Adrenal gland (tissue), 12 donors: Measurements from ENCODE around the gene TPT1. TPM values are rescaled to one million over a fixed set of nuclear protein-coding genes. Genes with fewer than 3 reads are reported as not detected.

ENCODE experiments used
- DNase-seq, 7 donors: peaks; one replicate each; pipeline ENCODE4 v3.0.0-alpha.2; 2019 to 2020
- H3K27ac ChIP-seq, 5 donors: fragments of 200-600 bp; sonication (generic) in 4 of 5; 1 replicate in 3 of 5; 2 replicates in 2 of 5; pipeline versions ENCODE4 v1.5.1 to v1.8.0; 2016 to 2020; ENCODE audit warnings: mild to moderate bottlenecking in 1 of 5
- H3K27me3 ChIP-seq: fragments of 200-600 bp; 2 replicates; pipeline ENCODE4 v1.8.0; 2021
- H3K36me3 ChIP-seq, 2 donors: fragments of 200-600 bp; replicated peaks in 1 of 2; 1 replicate in 1 of 2; 2 replicates in 1 of 2; pipeline versions ENCODE4 v1.5.1 to v1.8.0; 2018 to 2022
- H3K4me1 ChIP-seq, 2 donors: fragments of 200-600 bp; replicated peaks in 1 of 2; 1 replicate in 1 of 2; 2 replicates in 1 of 2; pipeline versions ENCODE4 v1.5.1 to v1.8.0; 2018 to 2021
- H3K4me3 ChIP-seq, 4 donors: fragments of 200-600 bp; sonication (generic) in 3 of 4; one replicate each; pipeline ENCODE4 v1.5.1; 2016 to 2018
- H3K9me3 ChIP-seq, 3 donors: fragments of 200-600 bp; sonication (generic) in 1 of 3; replicated peaks in 1 of 3; 1 replicate in 2 of 3; 2 replicates in 1 of 3; pipeline versions ENCODE4 v1.5.1 to v1.8.0; 2016 to 2021
- POLR2A ChIP-seq, 2 donors: fragments of 450-650 bp; IDR thresholded peaks; one replicate each; pipeline ENCODE4 v1.6.1; 2017; ENCODE audit warnings: antibody characterized with exemption in 2 of 2, mild to moderate bottlenecking in 2 of 2, moderate library complexity in 1 of 2
- WGBS, 4 donors: extraction: QIAGEN DNeasy Blood & Tissue Kit in 2 of 4; methylation state at CpG; one replicate each; pipeline versions ENCODE4 v1.1.5 to v1.1.7; 2013 to 2017; 5-methylcytosine and 5-hydroxymethylcytosine counted together
- intact Hi-C, 2 donors: fragments of 100-400 bp; cut with DNase I; formaldehyde crosslinking; loops; one replicate each; pipeline versions ENCODE4 v1.14.1 to v1.15.0; 2022 to 2023
- polyA plus RNA-seq, 3 donors: library from polyadenylated mRNA; stranded (reverse); fragments of 200-250 nt in 2 of 3; fragments of 350-450 nt in 1 of 3; fragmentation: Illumina TruSeq in 1 of 3; extraction: RNeasy Lipid Tissue Mini Kit (QIAGEN cat#74804) in 1 of 3; gene quantifications; one replicate each; pipeline ENCODE4 v1.2.3, GENCODE V29; 2013 to 2014
- total RNA-seq, 9 donors: library from RNA; depleted of rRNA in 4 of 9; stranded (reverse); fragments of >200 nt in 4 of 9; fragments of 120-200 nt in 1 of 9; fragmentation: NEBNext Ultra II Directional in 1 of 9; extraction: Animal tissue kit (Norgen Biotek cat#: 25700) in 1 of 9; gene quantifications; one replicate each; pipeline versions ENCODE4 v1.1.0 to v1.2.4, GENCODE V29; 2013 to 2023
- TF ChIP-seq, protein P1 (sequence below), 6 experiments: fragments of 450-650 bp in 4 of 6; fragments of 200-600 bp in 2 of 6; sonication (generic) in 1 of 6; IDR thresholded peaks; 1 replicate in 5 of 6; 2 replicates in 1 of 6; pipeline versions ENCODE4 v1.5.1 to v1.8.0; 2016 to 2021; ENCODE audit warnings: antibody characterized with exemption in 6 of 6, mild to moderate bottlenecking in 2 of 6, moderate library complexity in 1 of 6
- donor health status: healthy with polysubstance abuse.
- donor health status: Bipolar disorder and iron deficiency.
- donor health status: DM: yes; HTN: yes; CAD: no.
- donor health status: DM: no; HTN: no; CAD: no.
- donor health status: DM: no; HTN: no; CAD: no.
- donor health status: DM: yes; HTN: yes; CAD: no.

TPT1 gene
- total and polyA plus RNA-seq, 12 donors = 1,778 to 8,150 (median 4,385) TPM

DNA sequence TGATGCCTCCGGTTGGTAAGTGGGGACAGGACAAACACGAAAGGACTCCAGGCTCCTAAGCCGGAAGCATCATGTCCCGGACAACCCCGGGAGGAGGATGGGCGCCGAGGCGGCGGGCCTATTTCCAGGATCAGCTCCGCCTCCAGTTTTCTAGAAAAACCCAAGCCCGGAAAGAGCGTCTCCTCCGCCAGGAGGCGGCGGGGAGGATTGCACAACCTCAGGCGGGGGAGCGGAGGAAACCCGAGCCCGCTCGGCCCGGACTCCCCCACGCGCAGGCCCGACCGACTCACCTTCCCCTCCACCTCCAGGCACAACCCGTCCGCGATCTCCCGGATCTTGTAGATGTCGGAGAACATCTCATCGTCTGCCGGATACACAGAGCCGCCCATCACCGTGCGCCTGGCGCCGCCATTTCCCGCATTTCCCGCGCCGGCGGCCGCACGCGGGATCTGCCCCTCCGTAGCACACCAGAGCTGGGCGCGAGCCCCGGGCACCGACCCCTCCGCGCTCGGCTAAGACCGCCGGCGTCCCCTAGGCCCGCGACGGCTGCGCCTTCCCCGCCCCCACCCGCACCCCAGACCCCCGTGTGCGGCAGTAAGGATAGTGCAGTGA is 455 bp downstream of the TPT1 start:
- Histone ChIP-seq H3K27ac (peak overlapping the region; percentile 97 to 100 (median 100)), H3K36me3 (peaks cover 0 to 54% of the 10 kb centered on the region in 2 donors), H3K9me3 (no peaks in the 10 kb centered on the region), H3K4me1 (peaks cover 28 to 49% of the 10 kb centered on the region in 2 donors), H3K27me3 (no peaks in the 10 kb centered on the region), H3K4me3 (peak overlapping the region in 3 of 4 donors; percentile 65 to 94 (median 92))
- TF ChIP-seq POLR2A (IDR thresholded peaks at IDR 0.05) = peak; percentile 18 to 29
- TF ChIP-seq, protein P1, sequence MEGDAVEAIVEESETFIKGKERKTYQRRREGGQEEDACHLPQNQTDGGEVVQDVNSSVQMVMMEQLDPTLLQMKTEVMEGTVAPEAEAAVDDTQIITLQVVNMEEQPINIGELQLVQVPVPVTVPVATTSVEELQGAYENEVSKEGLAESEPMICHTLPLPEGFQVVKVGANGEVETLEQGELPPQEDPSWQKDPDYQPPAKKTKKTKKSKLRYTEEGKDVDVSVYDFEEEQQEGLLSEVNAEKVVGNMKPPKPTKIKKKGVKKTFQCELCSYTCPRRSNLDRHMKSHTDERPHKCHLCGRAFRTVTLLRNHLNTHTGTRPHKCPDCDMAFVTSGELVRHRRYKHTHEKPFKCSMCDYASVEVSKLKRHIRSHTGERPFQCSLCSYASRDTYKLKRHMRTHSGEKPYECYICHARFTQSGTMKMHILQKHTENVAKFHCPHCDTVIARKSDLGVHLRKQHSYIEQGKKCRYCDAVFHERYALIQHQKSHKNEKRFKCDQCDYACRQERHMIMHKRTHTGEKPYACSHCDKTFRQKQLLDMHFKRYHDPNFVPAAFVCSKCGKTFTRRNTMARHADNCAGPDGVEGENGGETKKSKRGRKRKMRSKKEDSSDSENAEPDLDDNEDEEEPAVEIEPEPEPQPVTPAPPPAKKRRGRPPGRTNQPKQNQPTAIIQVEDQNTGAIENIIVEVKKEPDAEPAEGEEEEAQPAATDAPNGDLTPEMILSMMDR (IDR thresholded peaks at IDR 0.05) = peak; percentile 28 to 81 (median 68)
- intact Hi-C loops = no loop called here
- WGBS, 4 donors = 0 to 1% (median 0%) methylated on average over 5 to 64 of the region's 64 CpGs
- DNase-seq = peak; percentile 94 to 97 (median 95)

- intact Hi-C loops = no loop called here
- no peak for DNase-seq
- Histone ChIP-seq H3K9me3 (no peaks in the 10 kb centered on the region), H3K36me3 (peaks cover 0 to 61% of the 10 kb centered on the region in 2 donors), H3K4me3 (peak overlapping the region in 3 of 4 donors; percentile 42 to 92 (median 65)), H3K27ac (peak overlapping the region; percentile 97 to 100 (median 100)), H3K4me1 (peaks cover 28 to 55% of the 10 kb centered on the region in 2 donors), H3K27me3 (no peaks in the 10 kb centered on the region)
- WGBS, 4 donors = 6 to 7% (median 7%) methylated on average over 11 of the region's 11 CpGs
- TF ChIP-seq POLR2A (IDR thresholded peaks at IDR 0.05) = no peak
These were observed 1.1 kb downstream of the TPT1 start for GRCh38 chr13:45339867-45340266.

- H3K27ac ChIP-seq = peak overlapping the region in 2 of 5 donors; percentile 100
- intact Hi-C loops = no loop called here
- TF ChIP-seq POLR2A (IDR thresholded peaks at IDR 0.05) = no peak
- TF ChIP-seq, protein P1 (IDR thresholded peaks at IDR 0.05) = no peak
- no peak for DNase-seq
- no peaks in the 10 kb centered on the region for H3K27me3 ChIP-seq
- H3K9me3 ChIP-seq = no peaks in the 10 kb centered on the region
- peaks cover 0 to 57% of the 10 kb centered on the region in 2 donors for H3K36me3 ChIP-seq
- peaks cover 28 to 60% of the 10 kb centered on the region in 2 donors for H3K4me1 ChIP-seq
- peak overlapping the region in 2 of 4 donors; percentile 65 to 92 for H3K4me3 ChIP-seq
These were observed 1.6 kb downstream of the TPT1 start for GRCh38 chr13:45339399-45339798.

DNA sequence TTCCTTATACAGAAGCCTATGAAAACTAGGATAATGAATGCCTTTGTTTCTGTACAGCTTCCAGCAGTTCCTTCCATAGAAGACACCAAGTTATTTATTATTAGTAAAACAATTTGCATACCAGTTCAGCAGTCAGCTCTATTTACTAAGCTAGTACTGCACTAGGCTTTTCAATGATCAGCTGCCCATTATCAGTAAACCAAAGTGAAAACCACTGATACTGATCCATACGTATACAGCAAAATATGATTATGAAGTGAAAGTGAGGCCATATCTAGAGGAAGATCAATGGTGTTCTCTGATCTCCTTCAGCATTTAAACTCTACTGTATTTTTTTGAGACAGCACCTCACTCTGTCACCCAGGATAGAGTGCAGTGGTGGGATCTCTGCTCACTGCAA is 3.2 kb downstream of the TPT1 start:
- DNase-seq = no peak
- Histone ChIP-seq H3K27ac (peak overlapping the region in 1 of 5 donors; percentile 4), H3K27me3 (no peaks in the 10 kb centered on the region), H3K36me3 (peaks cover 0 to 55% of the 10 kb centered on the region in 2 donors), H3K4me3 (no peak overlapping the region), H3K4me1 (peaks cover 28 to 71% of the 10 kb centered on the region in 2 donors), H3K9me3 (no peaks in the 10 kb centered on the region)
- intact Hi-C loops = no loop called here
- TF ChIP-seq, protein P1 (IDR thresholded peaks at IDR 0.05) = no peak
- 45 to 83% (median 60%) methylated on average over 1 of the region's 1 CpG for WGBS, 4 donors

DNA sequence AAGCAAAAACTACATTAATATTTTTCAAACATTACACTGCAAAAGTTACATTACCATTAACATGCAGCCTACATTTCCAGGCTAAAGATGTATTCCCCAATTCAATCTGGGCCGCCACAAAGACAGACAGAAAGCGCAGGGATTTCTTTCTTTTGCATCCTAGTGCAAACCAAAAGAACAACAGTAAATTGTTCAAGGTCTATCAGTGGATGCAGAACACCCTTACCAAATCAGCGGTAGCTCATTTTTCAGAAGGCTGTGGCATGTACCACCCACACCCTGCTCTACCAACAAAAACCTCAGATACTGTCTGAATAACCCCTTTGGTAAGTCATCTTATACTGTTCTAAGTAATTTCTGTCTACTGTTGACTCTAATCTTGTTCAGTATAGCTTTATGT is 3.6 kb downstream of the TPT1 start:
- Histone ChIP-seq H3K27ac (no peak overlapping the region), H3K9me3 (no peaks in the 10 kb centered on the region), H3K36me3 (peaks cover 0 to 55% of the 10 kb centered on the region in 2 donors), H3K4me1 (peaks cover 30 to 72% of the 10 kb centered on the region in 2 donors), H3K4me3 (no peak overlapping the region), H3K27me3 (no peaks in the 10 kb centered on the region)
- 80 to 94% (median 85%) methylated on average over 3 of the region's 3 CpGs for WGBS, 4 donors
- no peak for DNase-seq
- intact Hi-C loops = no loop called here
- TF ChIP-seq, protein P1 (IDR thresholded peaks at IDR 0.05) = no peak
- no peak for TF ChIP-seq POLR2A (IDR thresholded peaks at IDR 0.05)
